HG02678 (cell line): ENCODE results near the gene TPD52L1.

Experiments
- ATAC-seq: cut with Tn5 transposase; IDR thresholded peaks from one replicate; pipeline ENCODE4 v1.9.1; 2021; ENCODE audit warnings: mild to moderate bottlenecking, moderate library complexity; ENCODE audit not compliant: unreplicated experiment

TPD52L1 gene

DNA sequence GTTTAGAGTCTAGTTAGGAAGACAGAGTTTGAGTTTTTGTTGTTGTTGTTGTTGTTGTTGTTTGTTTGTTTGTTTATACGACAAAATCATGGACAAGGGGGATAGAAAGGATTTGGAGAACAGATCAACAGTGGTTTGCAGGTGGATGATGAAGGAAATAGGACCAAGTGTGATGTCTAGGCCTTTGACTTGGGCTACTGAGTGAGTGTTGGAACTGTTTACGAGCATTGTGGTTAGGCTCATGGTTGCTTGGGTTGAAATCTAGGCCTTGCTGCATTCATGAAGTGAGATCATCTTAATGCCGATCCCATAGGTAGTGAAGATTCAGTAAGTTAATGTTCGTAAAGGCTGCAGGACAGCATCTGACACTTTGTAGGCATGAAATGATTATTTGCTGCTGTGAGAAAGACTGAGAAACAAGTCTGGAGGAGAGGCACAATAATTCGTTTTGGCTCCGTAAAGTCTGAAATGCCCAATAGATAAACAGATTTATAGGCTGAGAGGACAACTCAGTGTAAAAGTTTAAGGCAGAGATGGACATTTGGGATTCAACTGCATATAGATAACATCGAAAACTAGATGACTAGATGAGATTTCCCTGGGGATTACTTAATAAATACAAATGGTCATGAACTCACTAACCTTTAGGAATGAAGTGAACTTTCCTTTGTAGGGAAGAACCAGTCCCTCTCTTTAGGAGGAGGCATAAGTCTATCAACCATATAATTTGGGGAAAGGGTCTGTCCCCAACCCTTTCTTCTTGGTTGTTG is 78.2 kb downstream of the TPD52L1 start:
- ATAC-seq = no peak

DNA sequence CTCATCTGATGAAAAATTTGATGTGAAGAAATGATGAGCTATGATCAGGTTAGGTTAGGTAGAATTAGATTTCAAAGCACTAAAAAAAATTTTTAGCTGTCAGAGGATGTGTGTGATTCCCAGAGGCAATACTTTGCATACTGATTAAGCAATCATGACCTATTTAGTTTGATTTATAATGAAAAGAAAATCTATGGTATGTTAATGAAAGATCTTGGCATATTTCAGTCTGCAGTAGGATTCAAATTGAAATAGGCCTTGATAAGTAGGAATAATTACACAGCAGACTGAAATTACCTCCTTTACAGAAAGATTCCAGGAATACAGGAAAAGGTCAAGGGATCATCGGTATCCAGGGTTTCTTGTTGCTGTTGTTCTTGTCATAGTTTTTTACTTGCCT is 78.9 kb downstream of the TPD52L1 start:
- no peak for ATAC-seq

DNA sequence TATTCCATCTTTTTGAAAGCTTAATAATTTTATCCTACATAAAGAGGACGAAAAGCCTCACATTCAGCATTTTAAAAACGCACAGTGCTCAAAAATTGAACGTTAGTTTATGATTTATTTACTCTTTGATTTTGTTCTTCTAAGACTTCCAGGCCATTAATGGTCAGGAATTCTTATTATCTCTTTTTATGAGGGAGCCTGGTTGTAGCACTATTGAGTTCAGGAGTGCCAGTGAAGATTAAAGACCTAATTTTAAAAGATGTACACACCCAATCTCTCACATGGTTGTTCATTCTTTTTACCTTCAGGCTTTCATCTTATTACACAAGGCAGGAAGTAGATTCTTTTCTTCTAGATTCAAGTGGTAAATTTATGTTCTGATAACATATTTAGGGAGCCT is 79.6 kb downstream of the TPD52L1 start:
- ATAC-seq = no peak

DNA sequence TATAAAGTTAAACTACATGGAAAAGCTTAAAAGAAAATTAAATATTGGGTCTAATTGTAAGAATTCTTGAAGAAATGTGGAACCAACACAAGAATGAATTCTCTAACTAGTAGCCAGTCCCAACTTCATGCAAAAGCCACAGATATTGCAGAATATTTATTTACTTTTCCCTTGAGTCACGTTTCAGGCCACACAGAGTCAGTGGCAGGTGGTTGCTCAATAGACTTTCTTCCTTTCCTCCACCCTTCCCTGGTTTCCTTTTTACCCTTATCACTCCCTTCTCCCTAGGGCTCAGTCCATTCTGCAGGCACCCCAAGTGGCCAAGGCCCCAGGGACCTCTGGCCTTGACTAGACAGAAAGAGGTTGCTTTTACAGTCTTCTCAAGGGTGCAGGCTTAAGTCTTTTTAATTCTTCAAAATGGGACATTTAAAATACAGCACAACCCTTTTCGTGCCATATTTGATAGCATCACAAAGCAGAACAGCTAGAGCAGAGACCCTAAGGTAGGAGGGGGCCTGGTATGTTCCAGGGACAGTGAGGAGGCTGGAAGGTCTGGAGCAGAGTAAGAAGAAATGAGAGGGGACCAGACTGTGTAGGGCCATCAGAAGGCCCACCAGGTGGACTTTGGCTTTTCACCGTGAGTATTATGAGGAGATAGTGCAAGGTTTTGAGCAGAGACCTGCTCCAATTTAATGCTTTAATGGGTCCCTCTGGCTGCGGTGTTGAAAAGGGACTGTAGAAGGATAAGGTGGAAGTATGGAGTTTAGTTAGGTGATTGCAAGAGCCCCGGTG is 83.2 kb downstream of the TPD52L1 start:
- ATAC-seq = no peak

DNA sequence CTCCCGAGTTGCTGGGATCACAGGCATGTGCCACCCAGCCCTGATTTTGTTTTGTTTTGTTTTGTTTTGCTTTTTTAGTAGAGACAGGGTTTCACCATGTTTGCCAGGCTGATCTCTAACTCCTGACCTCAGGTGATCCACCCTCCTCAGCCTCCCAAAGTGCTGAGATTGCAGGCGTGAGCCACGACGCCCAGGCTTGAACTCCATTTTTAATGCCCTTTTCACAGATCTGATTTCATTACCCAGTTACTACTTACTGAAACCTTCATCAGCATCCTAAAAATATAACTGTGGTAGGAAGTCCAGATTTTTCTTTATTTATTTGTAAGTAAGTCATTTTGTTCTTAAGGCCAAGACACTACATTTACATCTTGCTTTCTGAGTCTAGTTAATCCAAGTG is 84.2 kb downstream of the TPD52L1 start:
- ATAC-seq = no peak

DNA sequence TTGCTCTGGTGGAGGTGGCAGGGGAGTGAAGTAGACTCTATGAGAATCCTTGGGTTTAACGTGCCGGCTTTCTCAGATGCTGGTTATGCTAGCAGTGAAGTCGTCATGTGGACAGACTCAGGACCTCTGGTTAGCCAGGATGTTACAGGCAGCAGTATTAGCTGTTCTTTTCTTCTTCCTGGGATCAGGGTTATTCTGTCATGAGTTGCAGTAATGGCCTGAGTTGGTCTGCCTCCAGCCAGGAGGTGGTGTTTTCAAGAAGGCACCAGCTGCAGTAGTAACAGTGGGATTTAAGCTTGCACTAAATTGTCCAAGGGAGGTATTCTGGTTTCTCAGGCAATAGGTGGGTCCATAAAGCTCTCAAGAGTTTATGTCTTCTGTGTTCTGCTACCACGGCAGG is 91.5 kb downstream of the TPD52L1 start:
- ATAC-seq = no peak

DNA sequence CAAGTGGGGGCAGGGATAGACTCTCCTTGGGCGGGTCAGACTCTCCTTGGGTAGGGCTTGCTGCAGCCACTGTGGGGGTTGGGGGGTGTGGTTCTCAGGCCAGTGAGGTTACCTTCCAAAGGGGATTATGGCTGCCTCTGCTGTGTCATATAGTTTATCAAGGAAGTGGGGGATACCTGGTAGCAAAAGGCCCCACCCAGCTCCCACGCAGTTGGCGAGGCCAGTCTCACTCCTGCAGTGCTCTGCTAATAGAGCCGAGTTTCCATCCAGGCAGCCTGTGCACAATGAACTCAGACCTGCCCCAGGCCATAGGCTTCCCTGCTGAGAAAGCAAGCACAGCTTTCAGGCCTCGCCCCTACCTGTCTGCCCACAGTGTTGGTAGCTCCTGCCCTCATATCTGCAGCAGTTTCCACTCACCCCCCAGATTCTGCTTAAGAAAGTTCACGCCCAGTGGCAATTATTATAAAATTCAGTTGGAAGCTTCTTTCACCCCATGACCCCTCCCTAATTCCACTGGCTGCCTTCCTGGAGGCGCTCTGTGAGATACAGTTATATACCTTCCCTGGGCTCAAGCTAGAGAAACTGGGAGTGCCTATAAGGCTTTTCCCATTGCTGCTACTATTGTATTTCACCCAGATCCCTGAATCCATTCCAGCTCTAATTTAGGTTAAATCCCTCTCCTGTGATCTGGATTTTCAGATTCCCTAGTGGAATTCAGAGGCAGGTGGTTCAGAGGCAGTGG is 92.1 kb downstream of the TPD52L1 start:
- no peak for ATAC-seq

DNA sequence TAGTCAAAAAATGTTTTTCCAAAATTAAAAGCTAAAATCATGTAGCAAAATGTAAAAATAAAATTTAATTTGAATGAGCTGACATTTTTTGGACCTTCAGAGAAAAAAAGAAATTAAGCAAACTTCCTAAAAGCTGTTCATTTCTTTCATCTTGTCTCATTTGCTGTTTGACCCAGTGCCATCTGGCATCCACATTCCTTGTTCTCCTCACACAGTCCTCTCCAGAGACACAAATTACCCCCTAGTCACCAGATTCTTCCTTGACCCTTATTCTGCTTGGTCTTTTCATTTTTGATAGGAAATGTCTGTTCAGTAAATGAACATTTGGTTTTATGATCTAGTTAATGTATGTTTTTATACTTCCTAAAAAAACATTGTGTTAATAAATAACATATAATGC is 93.0 kb downstream of the TPD52L1 start:
- no peak for ATAC-seq

DNA sequence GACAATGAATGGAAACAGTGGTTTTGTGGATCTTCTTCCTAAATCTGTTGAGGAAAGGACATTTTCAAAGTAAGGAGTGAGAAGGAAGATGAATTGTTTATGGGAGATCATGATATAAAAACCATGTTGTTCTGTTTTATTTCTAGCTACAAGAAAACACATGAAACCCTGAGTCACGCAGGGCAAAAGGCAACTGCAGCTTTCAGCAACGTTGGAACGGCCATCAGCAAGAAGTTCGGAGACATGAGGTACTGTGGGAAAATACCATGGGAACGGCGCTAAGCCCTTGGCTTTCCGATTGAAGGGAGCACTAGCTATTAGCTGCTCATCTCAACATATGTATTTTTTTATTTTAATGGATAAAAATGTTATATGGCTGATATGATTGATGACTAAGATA is 94.6 kb downstream of the TPD52L1 start:
- no peak for ATAC-seq

DNA sequence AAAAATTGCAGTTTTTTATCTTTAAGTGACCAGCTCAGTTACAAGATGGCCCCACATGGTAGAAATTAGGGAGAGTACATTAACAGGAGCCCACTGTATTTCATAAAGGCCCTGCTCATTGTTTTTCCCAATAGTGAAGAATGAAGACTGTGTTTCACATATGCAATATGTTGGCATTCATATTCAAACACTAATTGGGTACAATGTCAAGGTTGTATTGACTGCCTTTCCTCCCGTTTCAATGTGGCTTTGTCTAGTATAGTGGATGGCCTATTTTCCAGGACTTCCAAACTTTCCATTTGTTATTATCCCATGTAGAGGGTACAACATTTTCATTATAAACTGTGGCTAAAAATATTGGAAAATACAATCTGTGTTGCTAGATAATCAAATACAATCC is 96.9 kb downstream of the TPD52L1 start:
- ATAC-seq = no peak

DNA sequence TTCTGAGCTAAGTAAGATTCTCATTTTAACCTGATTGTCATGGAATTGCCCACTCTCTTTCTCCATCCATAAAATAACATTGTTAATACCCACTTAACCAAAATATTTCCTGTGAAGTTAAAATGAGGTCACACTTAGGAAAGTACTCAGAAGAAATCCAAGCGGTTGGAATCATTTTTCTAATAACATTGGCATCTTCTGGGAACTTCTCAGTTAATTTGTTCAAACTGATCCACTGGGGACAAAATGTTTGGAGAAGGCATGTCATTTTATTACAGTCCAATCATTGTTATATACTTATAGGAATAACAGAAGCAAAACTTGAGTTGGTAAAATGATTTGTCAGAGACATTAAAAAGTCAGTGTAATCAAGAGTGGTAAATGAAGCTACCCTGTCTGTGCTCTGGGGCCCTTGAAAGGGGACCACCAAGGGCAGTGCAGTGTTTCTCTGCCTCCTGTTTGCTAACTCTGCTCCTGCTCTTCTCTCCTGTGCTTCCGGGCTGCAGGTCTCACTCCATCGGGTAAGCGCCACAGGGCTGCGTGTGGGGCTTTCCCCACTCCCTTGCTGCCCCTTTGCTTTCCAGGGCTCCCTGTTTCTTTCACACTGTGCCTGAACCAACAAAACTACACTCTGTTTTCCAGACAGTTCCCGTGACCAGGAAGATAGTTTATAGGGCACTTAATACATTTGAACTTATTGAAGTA is 98.1 kb downstream of the TPD52L1 start:
- ATAC-seq = no peak

DNA sequence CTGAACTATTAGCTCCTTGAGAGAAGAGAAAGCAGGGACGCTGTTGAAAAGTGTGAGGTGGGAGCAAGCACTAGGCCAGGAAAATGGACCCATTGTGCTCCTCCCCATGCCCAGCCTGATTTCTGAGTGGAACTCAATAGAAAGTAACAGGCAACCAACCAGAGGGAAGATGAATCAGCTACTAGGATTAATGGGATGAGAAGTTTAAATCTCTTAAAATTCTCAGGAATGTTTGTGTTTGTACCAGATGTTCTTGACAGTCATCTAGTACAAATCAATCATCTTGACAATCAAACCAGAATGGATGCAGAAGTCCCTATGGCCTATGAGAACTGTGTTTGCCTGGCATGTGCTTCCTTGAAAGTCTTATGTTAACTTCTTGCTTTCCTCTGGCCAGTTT is 99.3 kb downstream of the TPD52L1 start:
- no peak for ATAC-seq

DNA sequence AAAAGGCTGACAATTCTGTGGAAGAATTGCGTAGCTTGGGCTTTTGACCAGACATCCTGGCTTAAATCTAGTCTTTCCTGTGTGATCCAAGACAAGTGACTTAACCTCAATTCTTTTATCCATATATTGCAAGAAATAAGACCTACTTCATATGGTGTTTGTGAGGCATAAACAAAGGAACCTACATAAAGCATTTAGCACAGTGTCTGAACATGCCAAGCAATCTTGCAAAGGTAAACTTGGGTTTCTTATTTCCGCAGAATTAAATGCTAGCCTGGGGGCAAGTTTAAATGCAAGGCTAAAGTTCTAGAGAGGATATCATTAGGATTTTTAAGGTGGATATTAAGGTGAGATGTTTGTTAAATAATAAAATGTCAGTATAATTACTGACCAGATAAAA is 100.3 kb downstream of the TPD52L1 start:
- no peak for ATAC-seq

DNA sequence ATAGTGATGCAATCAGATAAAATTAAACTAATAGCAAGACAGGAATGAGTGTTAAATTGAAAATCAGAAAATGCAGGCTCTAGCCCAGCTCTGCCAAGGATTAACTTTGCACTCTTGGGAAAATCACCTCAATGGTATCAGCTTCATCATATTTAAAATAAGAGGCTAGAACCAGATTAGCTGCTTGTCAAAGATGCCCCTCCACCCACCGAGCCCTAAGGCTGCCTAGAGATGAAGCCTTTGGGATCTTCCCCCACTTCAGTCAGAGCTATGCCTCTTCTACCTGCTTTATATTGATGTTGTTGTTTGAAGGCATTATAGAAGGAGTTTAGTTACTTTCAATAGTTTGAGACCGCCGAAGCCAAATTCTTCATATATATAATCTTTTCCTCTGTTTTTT is 100.7 kb downstream of the TPD52L1 start:
- ATAC-seq = no peak

DNA sequence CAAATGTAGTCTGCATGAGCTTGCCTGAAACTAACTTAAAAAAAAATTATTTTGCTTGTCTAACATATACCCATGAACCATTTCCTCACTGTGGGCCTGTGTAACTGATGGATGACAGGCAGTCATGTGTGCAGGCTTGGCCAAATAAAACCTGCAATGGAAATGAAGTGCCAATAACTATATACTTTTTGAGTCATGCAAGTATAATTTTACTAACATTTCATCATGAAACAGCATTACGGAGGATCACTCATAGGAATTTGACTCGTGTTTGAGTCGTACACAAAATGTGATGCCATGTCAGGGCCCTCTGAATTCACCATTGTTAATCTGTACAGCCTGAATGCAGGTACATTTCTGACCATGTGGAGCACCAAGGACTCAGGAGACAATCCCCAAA is 101.6 kb downstream of the TPD52L1 start:
- ATAC-seq = no peak

DNA sequence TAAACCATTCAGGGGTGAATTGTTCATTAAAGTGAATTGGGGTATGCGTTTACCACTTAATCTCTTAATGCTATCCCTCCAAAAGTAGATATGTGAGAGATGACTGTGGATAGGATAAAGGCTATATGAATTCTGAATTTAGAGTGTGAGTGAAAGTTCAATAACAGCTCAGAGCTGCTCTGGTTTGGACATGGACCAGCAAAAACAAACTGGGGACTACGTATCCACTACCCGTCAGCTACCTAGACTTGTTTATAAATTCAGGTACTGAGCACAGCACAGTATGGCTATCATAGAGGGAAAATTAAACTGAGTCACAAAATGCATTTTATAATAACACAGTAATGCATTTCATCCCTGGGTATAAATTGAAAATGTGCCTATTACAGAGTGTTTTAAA is 103.8 kb downstream of the TPD52L1 start:
- ATAC-seq = no peak

DNA sequence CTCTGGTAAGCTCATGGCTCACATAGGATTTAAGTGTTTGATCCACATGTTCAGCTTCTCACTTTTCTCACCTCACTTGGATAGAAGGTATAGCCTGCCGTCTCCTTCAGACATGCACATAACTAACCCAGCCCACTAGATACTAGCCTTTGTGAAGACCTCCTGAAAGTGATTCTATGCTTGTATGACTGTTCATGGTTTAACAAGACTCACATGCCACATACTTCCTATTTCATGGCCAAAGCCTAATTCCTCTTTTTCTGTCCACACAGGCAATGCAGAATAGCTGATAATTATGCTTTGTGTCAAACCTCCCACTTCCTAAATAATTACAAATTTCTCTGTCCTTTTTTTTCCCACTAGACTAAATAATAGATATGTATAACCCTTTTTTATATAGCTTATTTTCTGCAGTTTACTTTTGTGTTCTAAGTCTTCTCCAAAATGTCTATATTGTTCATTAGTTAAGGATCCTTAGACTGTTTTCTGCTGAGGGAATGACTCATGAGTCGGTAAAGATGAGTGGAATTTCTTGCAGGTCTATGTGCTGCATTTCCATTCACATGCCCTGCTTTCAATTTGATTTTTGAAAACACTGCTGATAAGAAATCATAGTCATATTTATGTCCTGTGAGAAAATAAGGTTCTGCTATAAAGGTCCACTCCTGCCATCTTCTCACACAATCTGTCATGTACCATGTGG is 105.2 kb downstream of the TPD52L1 start:
- no peak for ATAC-seq

DNA sequence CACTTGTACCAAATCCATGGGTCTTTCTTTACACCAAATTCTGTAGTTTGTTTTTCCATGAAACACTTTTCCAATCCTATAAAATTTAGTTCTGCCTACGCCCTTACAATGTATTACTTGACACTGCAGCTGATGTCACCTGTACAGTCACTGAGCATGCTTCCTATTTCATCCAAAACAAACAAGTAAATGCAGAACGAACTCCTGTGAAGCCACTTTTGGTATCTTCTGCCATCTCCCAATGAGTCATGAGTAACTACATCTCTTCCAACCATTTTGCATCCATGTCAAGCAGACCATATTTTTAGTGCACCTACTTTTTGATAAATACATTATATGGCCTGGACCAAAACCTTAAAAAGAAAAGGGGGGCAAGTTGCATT is 105.8 kb downstream of the TPD52L1 start:
- no peak for ATAC-seq

DNA sequence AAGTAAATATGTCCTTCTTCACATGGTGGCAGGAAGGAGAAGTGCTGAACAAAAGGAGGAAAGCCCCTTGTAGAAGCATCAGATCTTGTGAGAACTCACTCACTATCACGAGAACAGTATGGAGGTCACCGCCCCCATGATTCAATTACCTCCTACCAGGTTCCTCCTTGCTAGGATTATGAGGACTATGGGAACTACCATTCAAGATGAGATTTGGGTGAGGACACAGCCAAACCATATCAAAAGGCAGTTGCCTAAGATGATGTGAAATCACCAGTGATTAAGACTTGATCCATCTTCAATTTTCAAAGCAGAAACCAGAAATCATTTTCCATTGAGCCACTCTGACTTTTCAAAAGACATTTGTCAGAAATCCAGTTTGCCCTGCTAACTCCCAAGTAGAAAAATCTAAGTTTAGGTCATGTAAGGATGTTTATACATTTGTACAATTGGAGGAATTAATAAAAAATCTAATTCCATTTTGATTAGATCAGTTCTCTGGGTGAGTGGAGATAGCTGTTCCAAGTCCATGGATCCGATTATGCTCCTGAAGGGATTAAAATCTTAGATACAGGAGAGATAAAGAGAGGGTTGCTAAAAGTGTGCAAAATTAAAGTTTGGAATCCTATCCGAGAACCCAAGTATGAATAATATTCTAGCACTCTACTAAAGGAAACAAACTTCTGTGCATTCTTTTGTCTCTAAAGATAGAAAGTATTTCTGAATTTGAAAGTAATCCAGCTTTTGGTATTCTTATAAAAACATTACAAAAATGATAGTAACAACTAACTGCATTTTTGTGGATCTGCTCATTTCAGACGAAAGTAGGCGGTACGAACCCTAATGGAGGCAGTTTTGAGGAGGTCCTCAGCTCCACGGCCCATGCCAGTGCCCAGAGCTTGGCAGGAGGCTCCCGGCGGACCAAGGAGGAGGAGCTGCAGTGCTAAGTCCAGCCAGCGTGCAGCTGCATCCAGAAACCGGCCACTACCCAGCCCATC is 108.7 kb downstream of the TPD52L1 start:
- no peak for ATAC-seq
